Spinal cord (tissue), 10 donors: ENCODE measurements around the gene SPSB4. TPM values are rescaled to one million over a fixed set of nuclear protein-coding genes. Genes with fewer than 3 reads are reported as not detected.

Source experiments
- DNase-seq, 6 donors: peaks; one replicate each; pipeline versions ENCODE4 v3.0.0 to v3.0.0-alpha.2; 2013 to 2015; ENCODE audit warnings: low spot score in 6 of 6, low read depth in 4 of 6
- H3K27ac ChIP-seq: one replicate; pipeline ENCODE4 v1.5.1; 2013; ENCODE audit warnings: low read depth, low read length, control low read depth
- H3K27me3 ChIP-seq: one replicate; pipeline ENCODE4 v1.6.1; 2013; ENCODE audit warnings: low read length; ENCODE audit not compliant: control insufficient read depth, insufficient read depth
- H3K36me3 ChIP-seq: one replicate; pipeline ENCODE4 v1.6.1; 2013; ENCODE audit warnings: low read length; ENCODE audit not compliant: control insufficient read depth, insufficient read depth
- H3K4me1 ChIP-seq: one replicate; pipeline ENCODE4 v1.6.1; 2013; ENCODE audit warnings: low read length; ENCODE audit not compliant: control insufficient read depth, insufficient read depth
- H3K4me3 ChIP-seq: one replicate; pipeline ENCODE4 v1.5.1; 2013; ENCODE audit warnings: low read depth, low read length, control low read depth
- H3K9me3 ChIP-seq: one replicate; pipeline ENCODE4 v1.6.1; 2013; ENCODE audit warnings: low read length; ENCODE audit not compliant: control insufficient read depth, insufficient read depth
- WGBS: methylation state at CpG from one replicate; pipeline ENCODE4 v1.1.5; 2013; ENCODE audit warnings: missing lambda C conversion rate; ENCODE audit not compliant: insufficient coverage; 5-methylcytosine and 5-hydroxymethylcytosine counted together
- polyA plus RNA-seq, 2 donors: library from polyadenylated mRNA; unstranded; fragments of 120-200 nt; gene quantifications; one replicate each; pipeline ENCODE4 v1.2.1, GENCODE V29; 2013; ENCODE audit not compliant: insufficient read length in 2 of 2
- total RNA-seq, 2 donors: library from RNA; depleted of rRNA in 1 of 2; stranded (reverse); fragments of 120-200 nt in 1 of 2; fragments of >200 nt in 1 of 2; gene quantifications; one replicate each; pipeline versions ENCODE4 v1.2.3 to v1.2.4, GENCODE V29; 2013 to 2014
- donor health status: healthy.

SPSB4 gene
- total and polyA plus RNA-seq, 4 donors = 5.3 to 22.8 (median 14.3) TPM

- 21% methylated on average over 4 of the region's 8 CpGs for WGBS
These were observed 78.4 kb downstream of the SPSB4 start for GRCh38 chr3:141129541-141130011.

GRCh38 chr3:141143517-141143916 is 92.4 kb downstream of the SPSB4 start:
- Histone ChIP-seq H3K27ac (no peak overlapping the region), H3K4me3 (no peak overlapping the region), H3K36me3 (peaks cover 8% of the 10 kb centered on the region), H3K4me1 (peaks cover 17% of the 10 kb centered on the region), H3K9me3 (peaks cover 1% of the 10 kb centered on the region), H3K27me3 (no peaks in the 10 kb centered on the region)
- DNase-seq = peak in 1 of 6 donors; percentile 51

More at GRCh38 chr3:141129541-141130011, 78.4 kb downstream of the SPSB4 start:
- H3K36me3 ChIP-seq = no peaks in the 10 kb centered on the region
- peak in 1 of 6 donors; percentile 76 for DNase-seq
- peaks cover 3% of the 10 kb centered on the region for H3K9me3 ChIP-seq
- no peak overlapping the region for H3K4me3 ChIP-seq
- peaks cover 22% of the 10 kb centered on the region for H3K4me1 ChIP-seq
- H3K27me3 ChIP-seq = no peaks in the 10 kb centered on the region
- H3K27ac ChIP-seq = no peak overlapping the region

- H3K9me3 ChIP-seq = peaks cover 1% of the 10 kb centered on the region
- H3K4me3 ChIP-seq = no peak overlapping the region
- no peak overlapping the region for H3K27ac ChIP-seq
- peaks cover 11% of the 10 kb centered on the region for H3K36me3 ChIP-seq
- 82% methylated on average over 11 of the region's 11 CpGs for WGBS
- H3K27me3 ChIP-seq = no peaks in the 10 kb centered on the region
- peaks cover 27% of the 10 kb centered on the region for H3K4me1 ChIP-seq
- no peak for DNase-seq
These were observed 95.9 kb downstream of the SPSB4 start for GRCh38 chr3:141146979-141147470.

GRCh38 chr3:141147657-141148056 is 96.5 kb downstream of the SPSB4 start:
- H3K27ac ChIP-seq = no peak overlapping the region
- no peaks in the 10 kb centered on the region for H3K27me3 ChIP-seq
- 56% methylated on average over 9 of the region's 9 CpGs for WGBS
- DNase-seq = no peak
- peaks cover 11% of the 10 kb centered on the region for H3K36me3 ChIP-seq
- peaks cover 28% of the 10 kb centered on the region for H3K4me1 ChIP-seq
- no peak overlapping the region for H3K4me3 ChIP-seq
- H3K9me3 ChIP-seq = no peaks in the 10 kb centered on the region

- H3K4me3 ChIP-seq = no peak overlapping the region
- H3K36me3 ChIP-seq = peaks cover 11% of the 10 kb centered on the region
- no peak overlapping the region for H3K27ac ChIP-seq
- H3K27me3 ChIP-seq = no peaks in the 10 kb centered on the region
- no peak for DNase-seq
- H3K9me3 ChIP-seq = no peaks in the 10 kb centered on the region
- peaks cover 32% of the 10 kb centered on the region for H3K4me1 ChIP-seq
- WGBS = 80% methylated on average over 1 of the region's 6 CpGs
These were observed 97.0 kb downstream of the SPSB4 start for GRCh38 chr3:141148169-141148568.

GRCh38 chr3:141148770-141149169 is 97.6 kb downstream of the SPSB4 start:
- Histone ChIP-seq H3K4me1 (peaks cover 33% of the 10 kb centered on the region), H3K27ac (no peak overlapping the region), H3K27me3 (no peaks in the 10 kb centered on the region), H3K4me3 (no peak overlapping the region), H3K36me3 (peaks cover 11% of the 10 kb centered on the region), H3K9me3 (no peaks in the 10 kb centered on the region)
- 100% methylated on average over 2 of the region's 2 CpGs for WGBS
- no peak for DNase-seq

- Histone ChIP-seq H3K4me3 (no peak overlapping the region), H3K4me1 (peaks cover 33% of the 10 kb centered on the region), H3K36me3 (peaks cover 11% of the 10 kb centered on the region), H3K27me3 (no peaks in the 10 kb centered on the region), H3K9me3 (no peaks in the 10 kb centered on the region), H3K27ac (no peak overlapping the region)
- WGBS = 50% methylated on average over 10 of the region's 12 CpGs
- DNase-seq = peak in 1 of 6 donors; percentile 62
These were observed 99.1 kb downstream of the SPSB4 start for GRCh38 chr3:141150081-141150830.

GRCh38 chr3:141150931-141151330 is 99.8 kb downstream of the SPSB4 start:
- 93% methylated on average over 2 of the region's 2 CpGs for WGBS
- Histone ChIP-seq H3K27me3 (no peaks in the 10 kb centered on the region), H3K4me1 (peaks cover 33% of the 10 kb centered on the region), H3K27ac (no peak overlapping the region), H3K36me3 (peaks cover 11% of the 10 kb centered on the region), H3K4me3 (no peak overlapping the region), H3K9me3 (no peaks in the 10 kb centered on the region)
- no peak for DNase-seq

GRCh38 chr3:141151439-141151838 is 100.3 kb downstream of the SPSB4 start:
- DNase-seq = no peak
- H3K4me1 ChIP-seq = peaks cover 33% of the 10 kb centered on the region
- no peak overlapping the region for H3K4me3 ChIP-seq
- no CpG with 5 or more reads among the region's 9 CpGs for WGBS
- peaks cover 11% of the 10 kb centered on the region for H3K36me3 ChIP-seq
- H3K9me3 ChIP-seq = no peaks in the 10 kb centered on the region
- no peak overlapping the region for H3K27ac ChIP-seq
- no peaks in the 10 kb centered on the region for H3K27me3 ChIP-seq

GRCh38 chr3:141152130-141152529 is 101.0 kb downstream of the SPSB4 start:
- H3K9me3 ChIP-seq = no peaks in the 10 kb centered on the region
- 92% methylated on average over 7 of the region's 9 CpGs for WGBS
- no peak for DNase-seq

More at GRCh38 chr3:141152130-141152529, 101.0 kb downstream of the SPSB4 start:
- Histone ChIP-seq H3K4me1 (peaks cover 28% of the 10 kb centered on the region), H3K27me3 (no peaks in the 10 kb centered on the region), H3K27ac (no peak overlapping the region), H3K4me3 (no peak overlapping the region), H3K36me3 (peaks cover 8% of the 10 kb centered on the region)
